Type B pancreatic cell (in vitro differentiated cells): ENCODE measurements around the gene FRRS1. TPM values are rescaled to one million over a fixed set of nuclear protein-coding genes. Genes with fewer than 3 reads are reported as not detected.
A peak's percentile ranks its signal among the peaks of the same experiment; 100 is the strongest.

Source experiments
- DNase-seq: peaks from one replicate; pipeline ENCODE4 v3.0.0; 2021; ENCODE audit warnings: mixed read lengths; ENCODE audit not compliant: unreplicated experiment; ENCODE audit errors: extremely low spot score
- H3K27ac Mint-ChIP-seq: 2 replicates; pipeline ENCODE4 v1.8.0; 2021; ENCODE audit warnings: mild to moderate bottlenecking, mixed read lengths
- H3K27me3 Mint-ChIP-seq: 2 replicates; pipeline ENCODE4 v1.8.0; 2021; ENCODE audit warnings: mixed read lengths
- H3K36me3 Mint-ChIP-seq: 2 replicates; pipeline ENCODE4 v1.8.0; 2021; ENCODE audit warnings: mixed read lengths
- H3K4me1 Mint-ChIP-seq: one replicate; pipeline ENCODE4 v1.8.0; 2021; ENCODE audit warnings: mixed read lengths; ENCODE audit not compliant: unreplicated experiment
- H3K4me3 Mint-ChIP-seq: 2 replicates; pipeline ENCODE4 v1.8.0; 2021; ENCODE audit warnings: mild to moderate bottlenecking, mixed read lengths
- H3K9me3 Mint-ChIP-seq: 2 replicates; pipeline ENCODE4 v1.8.0; 2021; ENCODE audit warnings: mixed read lengths
- CTCF ChIP-seq: fragments of 200-600 bp; sonication (generic); conservative IDR thresholded peaks from 2 replicates; pipeline ENCODE4 v1.5.0; 2021; ENCODE audit warnings: antibody characterized with exemption, mild to moderate bottlenecking
- total RNA-seq: library from RNA; stranded (reverse); gene quantifications from 2 replicates; pipeline ENCODE4 v1.2.1, GENCODE V29; 2021; ENCODE audit warnings: low replicate concordance

FRRS1 gene
- total RNA-seq, 1 donor from 2014 or later = 6.4 TPM

DNA sequence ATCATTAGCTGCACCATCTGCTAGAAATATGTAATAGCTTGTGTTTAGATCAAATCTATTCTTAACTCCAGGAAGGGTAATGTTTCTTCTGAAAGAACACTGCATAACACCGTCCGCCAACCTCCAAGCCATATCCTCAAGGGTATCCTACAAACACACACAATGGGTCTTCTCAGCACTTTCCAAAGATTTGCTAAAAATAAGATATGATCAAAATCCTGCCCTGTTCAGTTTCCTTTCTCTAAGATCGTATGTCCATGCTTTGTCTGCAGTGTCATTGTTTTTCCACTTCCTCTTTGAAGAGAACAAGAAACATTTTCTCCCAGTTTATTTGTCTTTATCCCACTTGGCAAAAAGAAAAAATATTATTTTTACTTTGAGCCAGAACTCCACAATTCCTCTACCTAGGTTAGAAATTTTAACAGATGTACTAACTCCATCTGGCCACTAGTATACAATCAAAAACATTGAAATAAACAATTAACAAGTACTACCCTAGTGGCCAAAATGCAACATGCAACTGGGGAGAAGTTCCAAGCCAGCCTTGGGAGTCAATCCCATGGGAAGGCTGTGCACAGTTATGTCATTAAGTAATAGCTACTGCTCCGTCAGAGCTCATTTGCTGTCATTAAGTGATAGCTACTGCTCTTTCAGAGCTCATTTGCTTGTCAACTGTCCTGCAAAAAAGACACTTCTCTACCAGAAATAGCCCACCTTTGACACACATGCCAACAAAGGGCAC lies 37.8 kb downstream of the FRRS1 start:
- peaks cover 11% of the 10 kb centered on the region for H3K4me1 Mint-ChIP-seq
- no peaks in the 10 kb centered on the region for H3K27me3 Mint-ChIP-seq
- peak; percentile 74 for TF ChIP-seq CTCF
- H3K36me3 Mint-ChIP-seq = no peaks in the 10 kb centered on the region
- H3K4me3 Mint-ChIP-seq = no peak overlapping the region
- H3K27ac Mint-ChIP-seq = no peak overlapping the region
- no peaks in the 10 kb centered on the region for H3K9me3 Mint-ChIP-seq
- no peak for DNase-seq

- DNase-seq = no peak
- TF ChIP-seq CTCF = no peak
- Mint-ChIP-seq H3K27ac (no peak overlapping the region), H3K4me1 (peaks cover 11% of the 10 kb centered on the region), H3K9me3 (no peaks in the 10 kb centered on the region), H3K4me3 (no peak overlapping the region), H3K27me3 (no peaks in the 10 kb centered on the region), H3K36me3 (no peaks in the 10 kb centered on the region)
Measured at GRCh38 chr1:99727575-99728185, 38.8 kb downstream of the FRRS1 start.

- Mint-ChIP-seq H3K27me3 (no peaks in the 10 kb centered on the region), H3K27ac (no peak overlapping the region), H3K4me1 (peaks cover 11% of the 10 kb centered on the region), H3K36me3 (no peaks in the 10 kb centered on the region), H3K4me3 (no peak overlapping the region), H3K9me3 (no peaks in the 10 kb centered on the region)
- no peak for DNase-seq
- no peak for TF ChIP-seq CTCF
Measured at GRCh38 chr1:99726818-99727217, 39.6 kb downstream of the FRRS1 start.

GRCh38 chr1:99726407-99726806 lies 40.0 kb downstream of the FRRS1 start:
- Mint-ChIP-seq H3K9me3 (no peaks in the 10 kb centered on the region), H3K4me3 (no peak overlapping the region), H3K27ac (no peak overlapping the region), H3K27me3 (no peaks in the 10 kb centered on the region), H3K4me1 (peaks cover 11% of the 10 kb centered on the region), H3K36me3 (no peaks in the 10 kb centered on the region)
- TF ChIP-seq CTCF = no peak
- no peak for DNase-seq

GRCh38 chr1:99725996-99726395 lies 40.4 kb downstream of the FRRS1 start:
- TF ChIP-seq CTCF = no peak
- Mint-ChIP-seq H3K27ac (no peak overlapping the region), H3K36me3 (no peaks in the 10 kb centered on the region), H3K4me3 (no peak overlapping the region), H3K27me3 (no peaks in the 10 kb centered on the region), H3K9me3 (no peaks in the 10 kb centered on the region), H3K4me1 (peaks cover 11% of the 10 kb centered on the region)
- no peak for DNase-seq
